ENCODE measurements around the gene THAP4. TPM values are rescaled to one million over a fixed set of nuclear protein-coding genes. Genes with fewer than 3 reads are reported as not detected.
"Not testable (repeated sequence)": the region's sequence is repeated elsewhere in the genome, so short reads cannot be mapped to it uniquely, and the experiment has no call there.

THAP4 gene
- total RNA-seq, 1 donor from 2014 or later: 42.5 TPM

GRCh38 chr2:241574911-241575623, 61.9 kb downstream of the THAP4 start:
- H3K36me3 Mint-ChIP-seq (ENCODE audit: low read depth, unreplicated experiment): peaks cover 22% of the 10 kb centered on the region
- no peak for TF ChIP-seq CTCF (IDR thresholded peaks at IDR 0.05; ENCODE audit: unreplicated experiment)
- H3K9me3 Mint-ChIP-seq (ENCODE audit: unreplicated experiment): no peaks in the 10 kb centered on the region
- DNase-seq (ENCODE audit: low spot score): no peak
- H3K4me3 Mint-ChIP-seq (ENCODE audit: unreplicated experiment): no peak overlapping the region
- H3K27me3 Mint-ChIP-seq (ENCODE audit: unreplicated experiment): peaks cover 4% of the 10 kb centered on the region
- H3K4me1 Mint-ChIP-seq (ENCODE audit: unreplicated experiment): peaks cover 8% of the 10 kb centered on the region
- H3K27ac Mint-ChIP-seq (ENCODE audit: unreplicated experiment): no peak overlapping the region

GRCh38 chr2:241573741-241574140, 63.2 kb downstream of the THAP4 start:
- Mint-ChIP-seq H3K27ac (ENCODE audit: unreplicated experiment) (no peak overlapping the region), H3K9me3 (ENCODE audit: unreplicated experiment) (no peaks in the 10 kb centered on the region), H3K36me3 (ENCODE audit: low read depth, unreplicated experiment) (peaks cover 21% of the 10 kb centered on the region), H3K4me3 (ENCODE audit: unreplicated experiment) (no peak overlapping the region), H3K27me3 (ENCODE audit: unreplicated experiment) (peaks cover 7% of the 10 kb centered on the region), H3K4me1 (ENCODE audit: unreplicated experiment) (peaks cover 8% of the 10 kb centered on the region)
- no peak for TF ChIP-seq CTCF (IDR thresholded peaks at IDR 0.05; ENCODE audit: unreplicated experiment)
- DNase-seq (ENCODE audit: low spot score): no peak

- H3K9me3 Mint-ChIP-seq (ENCODE audit: unreplicated experiment): not testable (repeated sequence)
Measured at GRCh38 chr2:241572915-241573651, 63.9 kb downstream of the THAP4 start.

GRCh38 chr2:241571821-241572620, 64.9 kb downstream of the THAP4 start:
- Mint-ChIP-seq H3K27ac (ENCODE audit: unreplicated experiment) (no peak overlapping the region), H3K36me3 (ENCODE audit: low read depth, unreplicated experiment) (peaks cover 20% of the 10 kb centered on the region), H3K9me3 (ENCODE audit: unreplicated experiment) (no peaks in the 10 kb centered on the region), H3K27me3 (ENCODE audit: unreplicated experiment) (peaks cover 7% of the 10 kb centered on the region), H3K4me3 (ENCODE audit: unreplicated experiment) (no peak overlapping the region), H3K4me1 (ENCODE audit: unreplicated experiment) (peaks cover 3% of the 10 kb centered on the region)
- no peak for DNase-seq (ENCODE audit: low spot score)
- no peak for TF ChIP-seq CTCF (IDR thresholded peaks at IDR 0.05; ENCODE audit: unreplicated experiment)

More at GRCh38 chr2:241572915-241573651, 63.9 kb downstream of the THAP4 start:
- not testable (repeated sequence) for DNase-seq (ENCODE audit: low spot score); H3K27me3 Mint-ChIP-seq (ENCODE audit: unreplicated experiment); H3K27ac Mint-ChIP-seq (ENCODE audit: unreplicated experiment); H3K4me1 Mint-ChIP-seq (ENCODE audit: unreplicated experiment)
- Mint-ChIP-seq H3K36me3 (ENCODE audit: low read depth, unreplicated experiment) (peaks cover 20% of the 10 kb centered on the region), H3K4me3 (ENCODE audit: unreplicated experiment) (peak overlapping the region; percentile 59)

GRCh38 chr2:241570961-241571581, 65.9 kb downstream of the THAP4 start:
- Mint-ChIP-seq H3K4me3 (ENCODE audit: unreplicated experiment) (no peak overlapping the region), H3K36me3 (ENCODE audit: low read depth, unreplicated experiment) (peaks cover 20% of the 10 kb centered on the region), H3K27me3 (ENCODE audit: unreplicated experiment) (peaks cover 7% of the 10 kb centered on the region), H3K27ac (ENCODE audit: unreplicated experiment) (no peak overlapping the region), H3K9me3 (ENCODE audit: unreplicated experiment) (no peaks in the 10 kb centered on the region), H3K4me1 (ENCODE audit: unreplicated experiment) (no peaks in the 10 kb centered on the region)
- TF ChIP-seq CTCF (IDR thresholded peaks at IDR 0.05; ENCODE audit: unreplicated experiment): no peak
- no peak for DNase-seq (ENCODE audit: low spot score)
